Measurements from ENCODE around the gene HYAL4. TPM values are rescaled to one million over a fixed set of nuclear protein-coding genes. Genes with fewer than 3 reads are reported as not detected.

HYAL4 gene
- polyA plus RNA-seq, 1 of the 3 experiments (the other 2 are of a cell fraction): not detected

- no peaks in the 10 kb centered on the region for H4K20me1 ChIP-seq (ENCODE audit: insufficient read depth)
- CTCF ChIA-PET: interaction anchor here (0.6 to 4.9 kb wide), 7 partner anchors 23 to 49 kb away, joined by 3 to 25 read pairs (median 3); no protein-coding TSS in a partner anchor
- WGBS (ENCODE audit: low lambda C conversion rate): 56% methylated on average over 3 of the region's 3 CpGs
Measured at GRCh38 chr7:123823898-123824753, 20.8 kb upstream of the HYAL4 start.

GRCh38 chr7:123824754-123825067 is 20.3 kb upstream of the HYAL4 start:
- H3K4me3 ChIP-seq (ENCODE audit: low read depth in 2 of 2, low read length in 1 of 2): no peak overlapping the region
- H3K4me2 ChIP-seq: no peak overlapping the region
- H3K9me2 ChIP-seq: no peaks in the 10 kb centered on the region
- H3K79me2 ChIP-seq (ENCODE audit: insufficient read depth): no peaks in the 10 kb centered on the region
- no peak overlapping the region for H3K27ac ChIP-seq (ENCODE audit: low read depth in 2 of 2, low read length in 1 of 2)
- H3K36me3 ChIP-seq (replicated peaks in 1 of 2; ENCODE audit: control insufficient read depth in 1 of 2, insufficient read depth in 2 of 2, low read length in 1 of 2): no peaks in the 10 kb centered on the region
- no peak overlapping the region for H2AFZ ChIP-seq (ENCODE audit: low read depth)
- H4K20me1 ChIP-seq (ENCODE audit: insufficient read depth): no peaks in the 10 kb centered on the region
- WGBS (ENCODE audit: low lambda C conversion rate): 23% methylated on average over 1 of the region's 1 CpG
- no peaks in the 10 kb centered on the region for H3K27me3 ChIP-seq (ENCODE audit: insufficient read depth)
- H3F3A ChIP-seq (replicated peaks; ENCODE audit: insufficient read depth): no peaks in the 10 kb centered on the region
- H3K9me3 ChIP-seq: no peaks in the 10 kb centered on the region
- ChIA-PET CTCF (interaction anchor here (0.8 to 4.9 kb wide), 4 partner anchors 23 to 48 kb away, joined by 3 to 25 read pairs (median 4); no protein-coding TSS in a partner anchor), POLR2A (no interaction called here)
- H3K4me1 ChIP-seq (ENCODE audit: control insufficient read depth in 1 of 2, insufficient read depth in 2 of 2, low read depth in 1 of 2, low read length in 1 of 2): no peaks in the 10 kb centered on the region
- DNase-seq: no peak
- no peak overlapping the region for H3K9ac ChIP-seq
- TF ChIP-seq MXI1 (IDR thresholded peaks at IDR 0.05; ENCODE audit: low read depth, low read length) (no peak), FOXM1 (IDR thresholded peaks at IDR 0.05; ENCODE audit: low read depth) (no peak), USF2 (IDR thresholded peaks at IDR 0.05; ENCODE audit: borderline replicate concordance, low read depth, low read length) (no peak), FOXJ3 (CRISPR knock-in tag; IDR thresholded peaks at IDR 0.05) (no peak), PBX3 (IDR thresholded peaks at IDR 0.05) (no peak), JUND (IDR thresholded peaks at IDR 0.05) (no peak), EZH2phosphoT487 (IDR thresholded peaks at IDR 0.05; ENCODE audit: borderline replicate concordance, low read depth) (no peak), SIN3A (IDR thresholded peaks at IDR 0.05; ENCODE audit: borderline replicate concordance, low read depth, low read length) (no peak), MEF2A (IDR thresholded peaks at IDR 0.05; ENCODE audit: borderline replicate concordance, low read depth) (no peak), TEAD4 (IDR thresholded peaks at IDR 0.05; ENCODE audit: borderline replicate concordance, insufficient read depth) (no peak), MAX (IDR thresholded peaks at IDR 0.05; ENCODE audit: low read depth) (no peak), RCOR1 (IDR thresholded peaks at IDR 0.05; ENCODE audit: low read length) (no peak), USF1 (IDR thresholded peaks at IDR 0.05; ENCODE audit: borderline replicate concordance, low read depth) (no peak), FOSL2 (IDR thresholded peaks at IDR 0.05; ENCODE audit: borderline replicate concordance, low read depth) (no peak)

More at GRCh38 chr7:123823898-123824753, 20.8 kb upstream of the HYAL4 start:
- no peak overlapping the region for H3K9ac ChIP-seq
- no peak overlapping the region for H2AFZ ChIP-seq (ENCODE audit: low read depth)
- H3K9me3 ChIP-seq: no peaks in the 10 kb centered on the region
- H3F3A ChIP-seq (replicated peaks; ENCODE audit: insufficient read depth): no peaks in the 10 kb centered on the region
- no peaks in the 10 kb centered on the region for H3K27me3 ChIP-seq (ENCODE audit: insufficient read depth)
- no peak overlapping the region for H3K27ac ChIP-seq (ENCODE audit: low read depth in 2 of 2, low read length in 1 of 2)
- H3K4me3 ChIP-seq (ENCODE audit: low read depth in 2 of 2, low read length in 1 of 2): no peak overlapping the region
- no peak overlapping the region for H3K4me2 ChIP-seq
- H3K79me2 ChIP-seq (ENCODE audit: insufficient read depth): no peaks in the 10 kb centered on the region
- TF ChIP-seq RCOR1 (IDR thresholded peaks at IDR 0.05; ENCODE audit: low read length) (no peak), TAF1 (IDR thresholded peaks at IDR 0.05; ENCODE audit: borderline replicate concordance, low read depth, low read length) (no peak), TEAD4 (IDR thresholded peaks at IDR 0.05; ENCODE audit: borderline replicate concordance, insufficient read depth) (no peak), MAX (IDR thresholded peaks at IDR 0.05; ENCODE audit: low read depth) (no peak), EZH2phosphoT487 (IDR thresholded peaks at IDR 0.05; ENCODE audit: borderline replicate concordance, low read depth) (no peak), USF1 (IDR thresholded peaks at IDR 0.05; ENCODE audit: borderline replicate concordance, low read depth) (no peak), USF2 (IDR thresholded peaks at IDR 0.05; ENCODE audit: borderline replicate concordance, low read depth, low read length) (no peak), SIN3A (IDR thresholded peaks at IDR 0.05; ENCODE audit: borderline replicate concordance, low read depth, low read length) (no peak), TCF12 (IDR thresholded peaks at IDR 0.05) (no peak), GABPA (IDR thresholded peaks at IDR 0.05; ENCODE audit: low read depth) (no peak)
- H3K9me2 ChIP-seq: no peaks in the 10 kb centered on the region
- H3K4me1 ChIP-seq (ENCODE audit: control insufficient read depth in 1 of 2, insufficient read depth in 2 of 2, low read depth in 1 of 2, low read length in 1 of 2): no peaks in the 10 kb centered on the region
- DNase-seq: no peak
- H3K36me3 ChIP-seq (replicated peaks in 1 of 2; ENCODE audit: control insufficient read depth in 1 of 2, insufficient read depth in 2 of 2, low read length in 1 of 2): no peaks in the 10 kb centered on the region
- POLR2A ChIA-PET: no interaction called here

All from SK-N-SH (cell line).